ENCODE data around the gene ERMP1.
A peak's percentile ranks its signal among the peaks of the same experiment; 100 is the strongest.

ERMP1 gene

DNA sequence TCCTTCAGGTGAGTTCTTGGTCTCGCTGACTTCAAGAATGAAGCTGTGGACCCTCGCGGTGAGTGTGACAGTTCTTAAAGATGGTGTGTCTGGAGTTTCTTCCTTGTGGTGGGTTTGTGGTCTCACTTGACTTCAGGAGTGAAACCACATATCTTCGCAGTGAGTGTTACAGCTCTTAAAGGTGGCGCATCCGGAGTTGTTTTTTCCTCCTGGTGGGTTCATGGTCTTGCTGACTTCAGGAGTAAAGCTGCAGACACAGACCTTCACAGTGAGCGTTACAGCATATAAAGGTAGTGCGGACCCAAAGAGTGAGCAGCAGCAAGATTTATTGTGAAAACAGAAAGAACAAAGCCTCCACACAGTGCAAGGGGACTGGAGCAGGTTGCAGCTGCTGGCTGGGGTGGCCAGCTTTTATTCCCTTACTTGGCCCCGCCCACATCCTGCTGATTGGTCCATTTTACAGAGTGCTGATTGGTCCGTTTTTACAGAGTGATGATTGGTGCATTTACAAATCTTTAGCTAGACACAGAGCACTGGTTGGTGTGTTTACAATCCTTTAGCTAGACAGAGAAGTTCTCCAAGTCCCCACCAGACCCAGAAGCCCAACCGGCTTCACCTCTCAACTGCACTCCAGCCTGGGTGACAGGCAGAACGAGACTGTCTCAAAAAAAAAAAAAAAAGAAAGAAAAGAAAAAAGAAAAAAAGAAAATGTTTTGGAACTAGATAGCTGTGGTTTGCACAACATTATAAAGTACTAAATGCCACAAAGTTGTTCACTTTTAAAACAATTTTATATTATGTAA is 9.1 kb upstream of the ERMP1 start:
- WGBS, 2 experiments (ENCODE audit: insufficient coverage in 2 of 2), result 91 to 95% methylated on average over 8 to 9 of the region's 12 CpGs
- Histone ChIP-seq H3K36me3 (ENCODE audit: control insufficient read depth, insufficient read depth, low read length) (no peaks in the 10 kb centered on the region), H3K27ac (ENCODE audit: low read depth, low read length, severe bottlenecking) (no peak overlapping the region), H3K4me3 (ENCODE audit: extremely low read depth, insufficient read depth, low read length, poor library complexity, severe bottlenecking) (no peak overlapping the region), H3K4me1 (ENCODE audit: control insufficient read depth, insufficient read depth, low read length, poor library complexity, severe bottlenecking) (peaks cover 29% of the 10 kb centered on the region), H3K9me3 (ENCODE audit: control insufficient read depth, low read length) (no peaks in the 10 kb centered on the region)

- Histone ChIP-seq H3K27ac (ENCODE audit: low read depth, low read length, severe bottlenecking) (no peak overlapping the region), H3K36me3 (ENCODE audit: control insufficient read depth, insufficient read depth, low read length) (no peaks in the 10 kb centered on the region), H3K9me3 (ENCODE audit: control insufficient read depth, low read length) (no peaks in the 10 kb centered on the region), H3K4me3 (ENCODE audit: extremely low read depth, insufficient read depth, low read length, poor library complexity, severe bottlenecking) (no peak overlapping the region), H3K4me1 (ENCODE audit: control insufficient read depth, insufficient read depth, low read length, poor library complexity, severe bottlenecking) (peaks cover 29% of the 10 kb centered on the region)
- WGBS, 2 experiments (ENCODE audit: insufficient coverage in 2 of 2), result 100% methylated on average over 1 of the region's 3 CpGs; no CpG with 5 or more reads in 1 of the 2 experiments
Observed at GRCh38 chr9:5840788-5841187, 7.9 kb upstream of the ERMP1 start.

- 88 to 90% methylated on average over 2 to 4 of the region's 4 CpGs for WGBS, 2 experiments (ENCODE audit: insufficient coverage in 2 of 2)
- no peak overlapping the region for H3K27ac ChIP-seq (ENCODE audit: low read depth, low read length, severe bottlenecking)
- H3K4me1 ChIP-seq (ENCODE audit: control insufficient read depth, insufficient read depth, low read length, poor library complexity, severe bottlenecking), result peaks cover 24% of the 10 kb centered on the region
- no peak overlapping the region for H3K4me3 ChIP-seq (ENCODE audit: extremely low read depth, insufficient read depth, low read length, poor library complexity, severe bottlenecking)
- no peaks in the 10 kb centered on the region for H3K9me3 ChIP-seq (ENCODE audit: control insufficient read depth, low read length)
- no peaks in the 10 kb centered on the region for H3K36me3 ChIP-seq (ENCODE audit: control insufficient read depth, insufficient read depth, low read length)
Observed at GRCh38 chr9:5839572-5839902, 6.6 kb upstream of the ERMP1 start.

- H3K27ac ChIP-seq (ENCODE audit: low read depth, low read length, severe bottlenecking), result no peak overlapping the region
- H3K4me1 ChIP-seq (ENCODE audit: control insufficient read depth, insufficient read depth, low read length, poor library complexity, severe bottlenecking), result peaks cover 23% of the 10 kb centered on the region
- H3K36me3 ChIP-seq (ENCODE audit: control insufficient read depth, insufficient read depth, low read length), result no peaks in the 10 kb centered on the region
- H3K9me3 ChIP-seq (ENCODE audit: control insufficient read depth, low read length), result no peaks in the 10 kb centered on the region
- H3K4me3 ChIP-seq (ENCODE audit: extremely low read depth, insufficient read depth, low read length, poor library complexity, severe bottlenecking), result no peak overlapping the region
- WGBS, 2 experiments (ENCODE audit: insufficient coverage in 2 of 2), result 73% methylated on average over 1 of the region's 2 CpGs; no CpG with 5 or more reads in 1 of the 2 experiments
Observed at GRCh38 chr9:5838884-5839571, 6.1 kb upstream of the ERMP1 start.

- Histone ChIP-seq H3K36me3 (ENCODE audit: control insufficient read depth, insufficient read depth, low read length) (no peaks in the 10 kb centered on the region), H3K27ac (ENCODE audit: low read depth, low read length, severe bottlenecking) (no peak overlapping the region), H3K9me3 (ENCODE audit: control insufficient read depth, low read length) (no peaks in the 10 kb centered on the region), H3K4me3 (ENCODE audit: extremely low read depth, insufficient read depth, low read length, poor library complexity, severe bottlenecking) (no peak overlapping the region), H3K4me1 (ENCODE audit: control insufficient read depth, insufficient read depth, low read length, poor library complexity, severe bottlenecking) (peaks cover 7% of the 10 kb centered on the region)
- 83 to 100% methylated on average over 1 of the region's 1 CpG for WGBS, 2 experiments (ENCODE audit: insufficient coverage in 2 of 2)
Observed at GRCh38 chr9:5835808-5836207, 2.9 kb upstream of the ERMP1 start.

DNA sequence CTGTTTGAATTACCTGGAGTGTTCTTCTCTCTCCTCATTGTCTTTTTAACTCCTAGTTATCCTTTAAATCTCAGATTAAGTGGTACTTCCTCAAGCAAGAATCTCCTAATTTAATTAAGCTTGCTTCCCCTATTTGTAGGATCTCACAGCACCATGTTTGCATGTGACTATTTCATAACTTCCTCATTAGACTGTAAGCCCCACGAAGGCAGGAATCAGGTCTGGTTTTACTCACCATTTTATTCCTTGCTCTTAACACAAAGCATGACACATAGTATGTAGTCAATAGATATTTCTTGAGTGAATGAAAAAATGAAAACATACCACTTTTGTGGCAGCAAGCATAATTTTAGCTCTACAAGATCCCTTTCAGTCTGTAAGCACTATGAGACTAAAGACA is 1.3 kb upstream of the ERMP1 start:
- no CpG with 5 or more reads among the region's 1 CpG for WGBS, 2 experiments (ENCODE audit: insufficient coverage in 2 of 2)
- Histone ChIP-seq H3K36me3 (ENCODE audit: control insufficient read depth, insufficient read depth, low read length) (no peaks in the 10 kb centered on the region), H3K9me3 (ENCODE audit: control insufficient read depth, low read length) (no peaks in the 10 kb centered on the region), H3K4me3 (ENCODE audit: extremely low read depth, insufficient read depth, low read length, poor library complexity, severe bottlenecking) (no peak overlapping the region), H3K27ac (ENCODE audit: low read depth, low read length, severe bottlenecking) (no peak overlapping the region), H3K4me1 (ENCODE audit: control insufficient read depth, insufficient read depth, low read length, poor library complexity, severe bottlenecking) (peaks cover 1% of the 10 kb centered on the region)

DNA sequence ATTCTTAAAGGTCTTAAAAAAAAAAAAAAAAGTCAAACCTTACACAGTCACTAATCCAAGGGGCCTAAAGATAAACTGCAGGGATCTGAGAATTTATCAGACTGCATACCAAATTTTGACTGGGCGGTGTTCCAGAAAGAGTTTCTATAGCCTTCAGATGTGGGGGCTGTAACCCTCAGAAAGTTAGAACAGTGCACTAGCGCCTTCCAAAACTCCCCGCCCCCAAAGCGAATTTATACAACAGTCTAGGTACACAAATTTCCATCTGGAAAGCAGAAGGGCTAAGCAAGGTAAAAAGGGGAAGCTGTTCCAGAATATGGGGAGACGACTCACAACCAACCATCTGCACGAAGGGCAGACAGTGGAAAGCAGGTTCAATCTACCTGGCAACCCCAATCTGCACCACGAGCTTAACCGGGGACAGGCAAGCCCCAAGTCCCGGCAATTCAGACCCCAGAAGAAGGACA is 813 bp downstream of the ERMP1 start:
- H3K36me3 ChIP-seq (ENCODE audit: control insufficient read depth, insufficient read depth, low read length), result no peaks in the 10 kb centered on the region
- H3K4me3 ChIP-seq (ENCODE audit: extremely low read depth, insufficient read depth, low read length, poor library complexity, severe bottlenecking), result peak overlapping the region; percentile 64
- 23 to 25% methylated on average over 4 of the region's 9 CpGs for WGBS, 2 experiments (ENCODE audit: insufficient coverage in 2 of 2)
- H3K27ac ChIP-seq (ENCODE audit: low read depth, low read length, severe bottlenecking), result no peak overlapping the region
- no peaks in the 10 kb centered on the region for H3K4me1 ChIP-seq (ENCODE audit: control insufficient read depth, insufficient read depth, low read length, poor library complexity, severe bottlenecking)
- H3K9me3 ChIP-seq (ENCODE audit: control insufficient read depth, low read length), result no peaks in the 10 kb centered on the region

DNA sequence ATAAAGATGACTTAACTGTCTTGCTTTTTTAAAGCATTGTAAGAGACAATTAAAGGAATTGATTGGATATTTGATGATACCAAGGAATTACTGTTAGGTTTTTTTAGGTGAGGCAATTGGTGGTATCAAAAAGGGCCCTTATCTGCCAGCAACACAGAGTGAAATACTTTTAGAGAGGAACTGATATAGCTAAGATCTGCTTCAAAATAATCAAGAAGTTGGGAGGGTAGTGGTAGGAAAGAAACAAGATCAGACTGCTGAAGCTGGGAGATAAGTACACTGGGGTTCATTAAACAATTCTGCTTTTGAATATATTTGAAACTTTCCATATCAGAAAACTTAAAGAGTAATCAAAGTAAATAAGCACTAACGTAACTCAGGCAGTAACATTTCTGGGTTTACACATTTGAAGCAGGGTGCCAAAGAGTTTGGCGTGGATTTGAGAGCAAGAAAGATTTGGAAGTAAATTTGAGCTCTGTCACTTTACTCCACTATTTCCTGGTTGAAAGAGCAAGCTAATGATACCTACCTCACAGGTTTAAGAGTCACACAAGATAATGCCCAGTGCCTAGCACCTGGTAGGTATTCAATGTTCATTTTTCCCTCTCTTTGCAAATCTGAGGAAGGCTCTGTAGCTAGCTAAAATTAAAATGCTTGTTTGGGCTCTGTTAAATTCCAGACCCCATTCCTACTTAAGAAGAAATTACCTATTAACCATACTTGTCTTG is 6.9 kb downstream of the ERMP1 start:
- Histone ChIP-seq H3K36me3 (ENCODE audit: control insufficient read depth, insufficient read depth, low read length) (peaks cover 4% of the 10 kb centered on the region), H3K4me1 (ENCODE audit: control insufficient read depth, insufficient read depth, low read length, poor library complexity, severe bottlenecking) (no peaks in the 10 kb centered on the region), H3K27ac (ENCODE audit: low read depth, low read length, severe bottlenecking) (no peak overlapping the region), H3K9me3 (ENCODE audit: control insufficient read depth, low read length) (no peaks in the 10 kb centered on the region), H3K4me3 (ENCODE audit: extremely low read depth, insufficient read depth, low read length, poor library complexity, severe bottlenecking) (no peak overlapping the region)
- 90% methylated on average over 2 of the region's 2 CpGs; no CpG with 5 or more reads in 1 of the 2 experiments for WGBS, 2 experiments (ENCODE audit: insufficient coverage in 2 of 2)

DNA sequence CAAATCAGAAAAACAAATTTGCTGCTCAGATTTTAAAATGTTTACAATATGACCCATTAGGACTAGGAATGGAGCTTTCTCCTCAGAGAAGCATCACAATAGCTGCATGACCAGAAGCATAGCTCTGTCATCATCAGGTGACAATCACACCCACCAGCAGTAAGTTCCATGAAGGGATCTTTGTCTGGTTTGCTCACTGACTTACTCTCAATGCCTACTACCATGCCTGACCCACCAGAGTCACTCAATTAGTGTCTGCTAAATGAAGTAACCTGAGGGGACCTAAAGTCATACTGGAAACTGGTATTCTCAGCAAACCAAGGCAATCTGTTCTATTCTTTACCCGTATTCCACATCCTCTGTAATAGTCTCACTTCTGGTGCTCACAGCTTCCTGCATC is 7.7 kb downstream of the ERMP1 start:
- Histone ChIP-seq H3K9me3 (ENCODE audit: control insufficient read depth, low read length) (no peaks in the 10 kb centered on the region), H3K4me3 (ENCODE audit: extremely low read depth, insufficient read depth, low read length, poor library complexity, severe bottlenecking) (no peak overlapping the region), H3K36me3 (ENCODE audit: control insufficient read depth, insufficient read depth, low read length) (peaks cover 4% of the 10 kb centered on the region), H3K4me1 (ENCODE audit: control insufficient read depth, insufficient read depth, low read length, poor library complexity, severe bottlenecking) (no peaks in the 10 kb centered on the region), H3K27ac (ENCODE audit: low read depth, low read length, severe bottlenecking) (no peak overlapping the region)
- 89 to 100% methylated on average over 1 of the region's 1 CpG for WGBS, 2 experiments (ENCODE audit: insufficient coverage in 2 of 2)

GRCh38 chr9:5820425-5820824 is 12.5 kb downstream of the ERMP1 start:
- peaks cover 4% of the 10 kb centered on the region for H3K36me3 ChIP-seq (ENCODE audit: control insufficient read depth, insufficient read depth, low read length)
- no peak overlapping the region for H3K27ac ChIP-seq (ENCODE audit: low read depth, low read length, severe bottlenecking)
- H3K4me1 ChIP-seq (ENCODE audit: control insufficient read depth, insufficient read depth, low read length, poor library complexity, severe bottlenecking), result peaks cover 5% of the 10 kb centered on the region
- no peak overlapping the region for H3K4me3 ChIP-seq (ENCODE audit: extremely low read depth, insufficient read depth, low read length, poor library complexity, severe bottlenecking)
- H3K9me3 ChIP-seq (ENCODE audit: control insufficient read depth, low read length), result no peaks in the 10 kb centered on the region
- no CpG with 5 or more reads among the region's 1 CpG for WGBS, 2 experiments (ENCODE audit: insufficient coverage in 2 of 2)

All from mesodermal cell (in vitro differentiated cells).